DMS153 treated with DMSO at 0.1 percent for 48 hours (cell line): Measurements from ENCODE around the gene SORD.
"Not testable (repeated sequence)": the region's sequence is repeated elsewhere in the genome, so short reads cannot be mapped to it uniquely, and the experiment has no call there.

Source experiments
- DNase-seq: peaks from one replicate; lab custom pipeline; 2025; ENCODE audit not compliant: unreplicated experiment; lab: John Stamatoyannopoulos, UW

Gene SORD

DNA sequence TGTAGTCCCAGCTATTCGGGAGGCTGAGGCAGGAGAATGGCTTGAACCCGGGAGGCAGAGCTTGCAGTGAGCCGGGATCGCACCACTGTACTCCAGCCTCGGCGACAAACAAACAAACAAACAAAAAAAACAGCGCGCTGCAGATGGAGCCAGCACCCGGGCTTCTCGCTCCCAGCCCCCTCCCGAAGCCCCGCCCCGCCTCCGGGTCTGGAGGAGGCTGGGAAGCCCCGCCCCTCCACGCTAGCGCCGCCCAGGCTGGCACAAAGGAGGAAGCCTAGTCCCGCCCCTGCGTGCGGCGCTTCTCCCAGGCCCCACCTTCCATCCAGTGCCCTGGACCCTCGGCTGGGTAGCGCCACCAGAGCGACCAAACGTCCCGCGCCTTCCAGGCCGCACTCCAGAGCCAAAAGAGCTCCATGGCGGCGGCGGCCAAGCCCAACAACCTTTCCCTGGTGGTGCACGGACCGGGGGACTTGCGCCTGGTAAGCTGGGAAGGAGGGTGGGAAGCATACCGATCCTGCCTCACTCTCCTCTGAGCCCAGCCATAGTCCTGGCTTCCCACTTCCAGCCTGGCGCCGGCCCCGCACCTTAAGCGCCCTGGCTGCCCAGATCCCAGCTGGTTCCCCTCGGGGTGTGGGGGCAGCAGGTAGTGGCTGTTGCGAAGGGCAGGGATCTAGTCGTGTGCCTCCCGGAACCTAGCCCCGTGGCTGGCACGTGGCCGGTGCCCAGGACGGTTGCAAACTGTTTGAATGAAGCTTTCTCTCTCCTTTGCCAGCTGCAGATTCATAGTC is at the start of gene SORD:
SORD (plus strand) TSS at position 325 of the 788 bp plus-strand sequence; CDS start at position 414, 89 bp downstream.
- peak; percentile 12 for DNase-seq

DNA sequence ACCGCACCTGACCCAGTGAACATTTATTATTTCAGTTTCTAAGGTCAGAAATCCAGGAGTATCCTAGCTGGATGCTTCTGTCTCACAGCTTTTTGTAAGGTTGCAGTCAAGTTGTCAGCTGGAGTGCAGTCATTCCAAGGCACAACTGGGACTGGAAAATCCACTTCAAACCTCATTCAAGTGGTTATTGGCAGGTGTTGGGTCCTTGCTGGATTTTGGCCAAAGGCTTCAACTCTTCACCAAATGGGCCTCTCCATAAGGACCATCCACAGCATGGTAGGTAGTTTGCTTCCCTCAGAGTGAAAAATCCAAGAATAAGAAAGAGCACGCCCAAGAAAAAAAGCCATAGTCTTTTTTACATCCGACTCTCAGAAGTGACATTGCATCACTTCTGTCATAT is 46.8 kb upstream of the SORD start:
- DNase-seq, result not testable (repeated sequence)

DNA sequence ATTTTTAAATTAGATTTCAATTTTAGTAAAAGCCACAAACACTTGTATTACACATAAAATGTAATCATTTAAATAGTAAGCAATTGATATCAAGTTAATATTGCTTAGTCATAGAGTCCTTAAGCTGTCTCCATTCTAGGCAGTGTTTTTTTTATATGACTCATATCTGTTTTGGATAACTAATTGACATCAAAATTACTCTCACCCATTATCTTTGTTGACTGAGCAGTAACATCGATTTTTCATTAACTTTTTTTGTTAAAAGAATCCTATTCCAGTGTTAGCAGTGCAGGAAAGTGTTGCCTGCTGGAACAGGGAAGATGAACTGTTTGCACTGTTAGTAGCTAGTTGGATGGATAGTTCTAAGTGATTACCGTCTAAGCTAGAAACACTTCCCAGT is 45.2 kb upstream of the SORD start:
- not testable (repeated sequence) for DNase-seq

DNA sequence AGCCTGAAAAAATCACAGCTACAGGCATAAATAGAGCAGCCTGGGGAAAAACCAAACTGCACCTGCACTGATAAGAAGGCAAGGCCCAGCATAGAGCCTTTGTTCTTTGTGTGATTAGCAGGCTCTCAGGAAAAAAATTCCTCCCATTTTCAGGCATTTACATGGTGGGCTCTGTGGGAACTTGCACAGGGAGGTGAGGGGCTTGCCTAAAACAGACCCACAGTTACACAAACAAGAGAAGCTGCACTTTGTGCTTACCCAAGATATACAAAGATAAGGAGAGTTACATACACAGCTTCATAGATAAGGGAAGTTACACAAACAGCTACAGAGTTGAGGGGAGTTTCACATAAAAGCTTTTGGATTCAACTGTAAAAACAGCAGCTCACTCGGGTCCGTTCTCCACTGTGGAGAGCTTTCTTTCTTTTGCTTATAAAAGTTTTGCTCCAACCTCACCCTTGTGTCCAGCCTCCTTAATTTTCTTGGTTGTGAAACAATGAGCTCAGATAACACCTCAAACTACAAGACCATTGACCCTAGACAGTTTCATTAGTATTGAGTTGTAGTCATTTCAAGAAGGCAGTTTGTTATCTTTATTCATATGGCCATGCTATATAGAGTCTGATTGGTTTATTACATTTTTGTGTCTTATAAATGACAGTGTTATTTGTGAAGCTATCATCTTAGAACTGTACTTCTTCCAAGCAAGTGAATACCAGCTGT is 43.2 kb upstream of the SORD start:
- DNase-seq, result not testable (repeated sequence)

DNA sequence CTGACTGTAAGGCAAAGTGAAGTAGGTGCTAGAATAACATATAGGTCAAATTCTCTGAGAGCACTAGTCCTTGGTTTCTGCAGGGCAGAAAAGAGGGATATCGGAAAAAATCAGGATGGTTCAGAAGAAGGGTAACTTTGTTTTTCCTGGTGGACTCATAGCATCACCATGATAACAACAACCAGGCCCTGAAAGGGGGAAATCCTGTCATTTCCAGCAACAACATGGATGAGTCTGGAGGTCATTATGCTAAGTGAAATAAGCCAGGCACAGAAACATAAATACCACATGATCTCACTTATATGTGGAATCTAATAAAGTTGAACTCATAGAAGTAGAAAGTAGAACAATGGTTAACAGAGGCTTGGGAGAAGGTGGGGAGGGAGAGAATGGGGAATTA is 38.9 kb upstream of the SORD start:
- not testable (repeated sequence) for DNase-seq

DNA sequence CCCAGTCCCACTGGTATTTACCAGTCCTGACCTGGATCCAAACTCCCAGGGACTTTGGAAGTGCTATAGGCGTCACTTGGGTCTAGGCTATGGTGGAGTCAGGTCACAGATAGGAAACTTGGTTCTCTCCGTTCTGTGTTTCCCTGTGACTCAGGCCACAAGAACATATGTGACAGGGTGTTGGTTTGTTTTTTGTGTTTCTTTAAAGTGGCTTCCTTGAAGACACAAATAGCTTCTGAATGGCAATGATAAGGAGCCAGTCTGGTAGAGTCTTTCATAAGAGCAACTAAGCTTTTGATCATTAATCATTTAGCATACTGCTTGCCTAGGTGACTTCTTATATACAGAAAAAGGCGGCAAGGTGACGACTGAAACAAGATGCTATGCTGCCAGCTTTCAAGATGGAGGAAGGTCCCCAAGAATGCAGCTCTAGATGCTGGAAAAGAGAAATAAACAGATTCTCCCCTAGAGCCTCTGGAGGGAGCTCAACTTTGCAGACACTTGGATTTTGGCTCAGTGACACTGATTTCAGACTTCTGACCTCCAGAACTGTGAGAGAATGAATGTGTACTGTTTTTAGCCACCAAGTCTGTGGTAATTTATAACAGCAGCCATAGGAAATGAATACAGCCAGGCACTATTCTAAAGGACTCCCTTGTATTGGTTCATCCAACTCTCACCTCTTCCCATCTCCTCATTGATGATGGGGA is 36.5 kb upstream of the SORD start:
- not testable (repeated sequence) for DNase-seq

DNA sequence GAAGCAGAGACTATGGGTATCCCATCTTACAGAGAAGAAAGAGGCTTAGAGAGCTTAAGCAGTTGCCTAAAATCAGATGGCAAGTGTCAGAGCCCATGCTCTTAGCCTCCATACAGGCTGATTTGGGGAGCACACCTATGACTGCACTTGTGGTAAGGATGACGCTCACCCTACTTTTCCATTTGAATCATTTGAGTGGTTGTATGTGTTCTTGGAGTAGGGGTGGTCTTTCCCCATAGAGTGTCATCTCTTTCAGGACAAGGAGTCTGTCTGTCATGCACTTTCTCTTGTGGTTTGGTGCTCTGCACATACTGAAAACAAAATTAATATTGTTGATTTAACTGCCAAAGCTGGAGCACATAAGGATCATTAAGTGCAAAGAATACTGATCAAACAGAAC is 35.3 kb upstream of the SORD start:
- DNase-seq, result not testable (repeated sequence)

DNA sequence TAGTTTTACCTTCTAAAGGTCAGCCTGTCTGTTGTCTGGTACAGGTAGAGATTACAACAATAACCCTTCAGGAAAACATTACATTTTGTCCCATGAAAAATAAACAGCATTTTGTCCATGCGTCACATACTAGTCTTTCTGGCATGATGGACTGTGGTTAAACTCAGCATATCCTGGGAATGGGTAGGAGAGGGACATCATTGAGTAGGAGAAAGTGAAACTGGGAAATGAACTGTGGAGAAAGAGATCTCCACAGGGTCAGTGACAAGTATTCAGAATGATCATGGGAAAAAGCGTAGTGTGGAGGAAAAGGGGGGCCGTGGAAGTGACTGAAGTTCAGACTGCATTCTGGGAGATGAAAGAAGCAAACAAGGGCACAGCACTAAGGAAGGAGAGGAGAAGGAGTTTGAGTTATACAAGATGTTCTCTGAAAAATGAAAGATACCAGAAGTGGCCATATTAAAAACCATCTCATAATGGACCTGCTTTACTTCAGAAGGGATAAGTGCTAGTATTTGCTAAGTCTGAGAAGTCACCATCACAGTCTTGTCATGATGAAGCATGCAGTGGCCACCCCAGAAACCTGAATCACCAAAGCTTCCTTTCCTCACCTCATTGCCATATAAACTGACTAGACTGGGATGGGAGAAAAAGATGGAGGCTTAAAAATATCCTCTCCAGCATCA is 34.7 kb upstream of the SORD start:
- not testable (repeated sequence) for DNase-seq

DNA sequence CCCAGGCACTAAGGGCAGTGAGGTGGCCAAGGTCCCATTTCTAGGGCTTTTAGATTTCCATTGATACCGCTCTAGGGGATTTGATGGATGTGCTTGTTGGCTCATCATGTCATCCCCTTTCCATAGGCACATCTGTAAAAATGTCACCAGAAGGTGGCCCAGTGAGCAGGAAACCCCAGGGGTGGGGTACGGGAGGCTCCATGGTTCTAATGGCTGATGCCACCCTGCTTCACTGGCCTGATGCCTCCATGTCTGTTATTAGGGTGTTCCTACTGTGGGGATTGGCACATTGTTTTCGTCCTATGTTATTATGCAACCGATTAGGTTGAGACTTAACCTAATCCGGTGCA is 34.1 kb upstream of the SORD start:
- DNase-seq, result not testable (repeated sequence)

DNA sequence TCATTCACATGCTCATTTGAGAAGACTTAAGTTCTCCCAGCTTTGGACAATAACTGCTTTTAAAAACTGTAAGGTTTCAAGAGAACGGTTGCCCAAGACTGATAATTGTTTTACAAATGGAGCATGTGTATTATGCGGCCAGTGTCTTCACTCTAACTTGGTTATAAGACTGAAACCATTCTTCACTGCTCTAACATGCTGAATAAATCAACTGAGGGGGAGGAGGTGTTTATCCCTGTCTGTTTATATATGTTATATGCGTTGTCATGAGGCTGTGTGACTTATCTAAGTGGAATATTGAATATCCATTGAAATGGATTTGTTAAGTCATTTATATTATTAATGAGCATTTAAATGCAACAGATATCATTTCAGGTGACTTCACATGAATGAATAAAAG is 25.4 kb upstream of the SORD start:
- not testable (repeated sequence) for DNase-seq

DNA sequence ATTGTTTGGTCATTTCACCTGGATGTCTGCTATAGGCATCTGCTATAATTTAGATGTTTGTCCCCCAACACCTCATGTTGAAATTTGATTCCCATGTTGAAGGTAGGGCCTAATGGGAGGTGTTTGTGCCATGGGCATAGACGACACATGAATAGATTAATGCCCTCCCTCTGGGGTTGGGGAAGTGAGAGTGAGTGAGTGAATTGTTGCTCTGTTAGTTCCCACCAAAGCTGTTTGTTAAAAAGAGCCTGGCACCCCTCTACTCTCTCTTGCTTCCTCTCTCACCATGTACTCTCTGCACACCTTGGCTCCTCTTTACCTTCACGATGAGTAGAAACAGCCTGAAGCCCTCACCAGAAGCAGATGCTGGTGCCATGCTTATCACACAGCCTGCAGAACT is 23.9 kb upstream of the SORD start:
- no peak for DNase-seq

DNA sequence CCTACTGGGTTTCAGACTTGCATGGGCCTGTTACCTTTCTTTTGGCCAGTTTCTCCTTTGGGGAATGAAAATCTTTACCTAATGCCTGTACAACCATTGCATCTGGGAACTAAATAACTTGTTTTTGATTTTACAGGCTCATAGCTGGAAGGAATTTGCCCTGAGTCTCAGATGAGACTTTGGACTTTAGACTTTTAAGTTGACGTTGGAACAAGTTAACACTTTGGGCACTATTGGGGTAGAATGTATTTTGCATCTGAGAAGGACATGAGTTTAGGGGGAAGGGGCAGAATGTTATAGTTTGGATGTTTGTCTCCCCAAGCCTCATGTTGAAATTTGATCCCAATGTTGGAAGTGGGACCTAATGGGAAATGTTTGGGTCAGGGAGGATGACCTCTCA is 21.8 kb upstream of the SORD start:
- DNase-seq, result not testable (repeated sequence)

DNA sequence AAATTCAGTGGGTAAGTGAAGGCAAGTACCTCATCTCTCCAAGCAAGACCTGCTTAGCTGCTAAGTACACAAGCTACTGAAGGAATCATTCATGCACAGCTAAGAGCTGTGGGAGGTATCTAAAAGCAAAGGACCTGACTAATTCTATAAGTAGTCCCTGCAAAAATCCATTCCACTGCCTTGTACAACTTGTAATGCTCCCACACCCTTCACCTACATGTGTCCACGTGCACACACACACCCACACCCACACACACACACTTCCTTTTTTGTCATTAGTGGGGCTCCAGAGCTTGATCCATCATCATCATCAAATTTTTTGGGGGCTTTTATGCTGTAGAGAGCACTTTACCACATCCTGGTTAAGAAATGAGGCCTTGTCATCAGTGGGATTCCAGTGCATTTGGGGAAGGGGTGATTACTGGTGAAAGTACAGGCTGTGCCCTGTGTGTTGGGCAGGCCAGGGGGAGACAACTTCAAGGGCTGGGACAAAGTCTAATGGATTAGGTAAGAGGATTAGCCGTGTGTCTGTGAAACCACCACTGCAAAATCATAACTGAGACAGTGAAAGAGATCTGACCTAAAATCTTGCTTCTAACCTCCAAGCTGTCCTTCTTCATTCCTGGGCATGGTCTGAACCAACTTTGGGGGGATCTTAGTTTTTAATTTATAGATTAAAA is 19.1 kb upstream of the SORD start:
- DNase-seq, result not testable (repeated sequence)

DNA sequence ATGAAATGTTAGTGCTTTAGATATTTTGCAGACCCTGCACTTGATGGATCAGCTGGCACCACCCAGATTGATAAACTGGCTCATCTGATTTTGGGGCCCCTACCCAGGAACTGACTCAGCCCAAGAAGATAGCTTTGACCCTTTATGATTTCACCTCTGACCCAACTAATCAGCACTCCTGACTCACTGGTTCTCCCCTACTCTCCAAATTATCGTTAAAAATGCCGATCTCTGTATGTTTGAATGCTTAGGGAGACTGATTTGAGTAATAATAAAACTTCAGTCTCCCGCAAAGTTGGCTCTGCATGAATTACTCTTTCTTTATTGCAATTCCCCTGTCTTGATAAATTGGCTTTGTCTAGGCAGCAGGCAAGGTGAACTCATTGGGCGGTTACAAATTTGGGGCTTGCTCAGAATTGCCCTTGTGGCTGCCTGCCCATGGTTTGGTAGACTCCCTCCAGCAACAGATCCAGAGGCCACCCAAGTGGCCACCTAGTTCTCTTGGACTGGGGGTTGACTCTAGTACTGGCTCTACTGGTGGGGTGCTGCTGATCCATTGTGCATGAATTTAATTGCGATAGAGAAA is 18.3 kb upstream of the SORD start:
- DNase-seq, result not testable (repeated sequence)

DNA sequence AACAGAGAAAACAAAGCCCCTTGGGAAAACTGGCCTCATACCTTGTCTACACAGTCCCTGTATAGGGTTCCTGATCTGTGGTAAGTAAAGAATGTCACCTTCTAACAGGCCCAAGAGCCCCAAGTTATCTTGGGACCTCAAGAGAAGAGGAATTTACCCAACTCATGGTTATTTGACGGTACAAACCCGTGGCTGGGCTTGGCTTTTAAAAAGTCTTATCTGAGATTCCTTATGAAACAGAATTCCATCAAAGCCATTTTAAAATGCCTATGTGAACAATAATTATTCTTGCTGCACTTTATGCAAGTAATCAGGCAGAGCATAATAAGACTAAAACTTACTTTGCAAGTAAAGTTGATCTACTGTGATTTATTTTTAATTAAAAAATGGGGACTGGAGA is 13.9 kb upstream of the SORD start:
- DNase-seq, result no peak

DNA sequence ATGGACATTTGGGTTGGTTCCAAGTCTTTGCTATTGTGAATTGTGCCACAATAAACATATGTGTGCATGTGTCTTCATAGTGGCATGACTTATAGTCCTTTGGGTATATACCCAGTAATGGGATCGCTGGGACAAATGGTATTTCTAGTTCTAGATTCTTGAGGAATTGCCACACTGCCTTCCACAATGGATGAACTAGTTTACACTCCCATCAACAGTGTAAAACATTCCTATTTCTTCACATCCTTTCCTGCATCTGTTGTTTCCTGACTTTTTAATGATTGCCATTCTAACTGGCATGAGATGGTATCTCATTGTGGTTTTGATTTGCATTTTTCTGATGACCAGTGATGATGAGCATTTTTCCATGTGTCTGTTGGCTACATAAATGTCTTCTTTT is 7.9 kb upstream of the SORD start:
- DNase-seq, result not testable (repeated sequence)

DNA sequence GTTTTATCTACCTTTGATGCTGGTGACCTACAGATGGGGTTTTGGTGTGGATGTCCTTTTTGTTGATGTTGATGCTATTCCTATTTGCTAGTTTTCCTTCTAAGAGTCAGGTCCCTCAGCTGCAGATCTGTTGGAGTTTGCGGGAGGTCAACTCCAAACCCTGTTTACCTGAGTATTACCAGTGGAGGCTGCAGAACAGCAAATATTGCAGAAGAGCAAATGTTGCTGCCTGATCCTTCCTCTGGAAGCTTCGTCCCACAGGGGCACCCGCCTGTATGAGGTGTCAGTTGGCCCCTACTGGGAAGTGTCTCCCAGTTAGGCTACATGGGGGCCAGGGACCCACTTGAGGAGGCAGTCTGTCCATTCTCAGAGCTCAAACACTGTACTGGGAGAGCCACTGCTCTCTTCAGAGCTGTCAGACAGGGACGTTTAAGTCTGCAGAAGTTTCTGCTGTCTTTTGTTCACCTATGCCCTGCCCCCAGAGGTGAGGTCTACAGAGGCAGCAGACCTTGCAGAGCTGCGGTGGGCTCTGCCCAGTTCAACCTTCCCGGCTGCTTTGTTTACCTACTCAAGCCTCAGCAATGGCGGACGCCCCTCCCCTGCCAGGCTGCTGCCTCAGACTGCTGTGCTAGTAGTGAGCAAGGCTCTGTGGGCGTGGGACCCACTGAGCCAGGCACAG is 2.6 kb upstream of the SORD start:
- DNase-seq, result not testable (repeated sequence)

DNA sequence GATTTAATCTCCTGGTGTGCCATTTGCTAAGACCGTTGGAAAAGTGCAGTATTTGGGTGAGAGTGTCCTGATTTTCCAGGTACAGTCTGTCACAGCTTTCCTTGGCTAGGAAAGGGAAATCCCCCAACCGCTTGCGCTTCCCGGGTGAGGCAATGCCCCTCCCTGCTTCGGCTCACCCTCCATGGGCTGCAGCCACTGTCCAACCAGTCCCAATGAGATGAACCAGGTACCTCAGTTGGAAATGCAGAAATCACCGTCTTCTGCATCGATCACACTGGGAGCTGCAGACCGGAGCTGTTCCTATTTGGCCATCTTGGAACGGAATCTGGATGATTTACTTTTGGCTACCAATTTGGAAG is 2.1 kb upstream of the SORD start:
- DNase-seq, result not testable (repeated sequence)

DNA sequence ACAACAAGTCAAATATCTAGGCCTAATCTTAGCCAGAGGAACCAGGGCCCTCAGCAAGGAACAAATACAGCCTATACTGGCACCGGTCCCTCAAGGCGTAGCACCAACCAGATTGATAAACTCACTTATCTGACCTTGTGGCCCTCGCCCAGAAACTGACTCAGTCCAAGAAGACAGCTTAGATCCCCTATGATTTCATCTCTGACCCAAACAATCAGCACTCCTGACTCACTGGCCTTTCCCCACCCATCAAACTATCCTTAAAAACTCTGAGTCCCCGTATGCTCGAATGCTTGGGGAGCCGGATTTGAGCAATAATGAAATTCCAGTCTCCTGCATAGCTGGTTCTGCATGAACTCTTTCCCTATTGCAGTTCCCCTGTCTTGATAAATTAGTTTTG is 1.6 kb upstream of the SORD start:
- no peak for DNase-seq
